Activated CD4-positive, alpha-beta T cell treated with anti-CD3 and anti-CD28 coated beads, Interleukin-2, Interleukin-4, amounts not matched to agents 100 ng/mL and 50 ng/mL, durations not matched to agents 16 hours and 8 hours (primary cell): Measurements from ENCODE around the gene KCNMA1.

Experiments
- DNase-seq: peaks from one replicate; pipeline ENCODE4 v3.0.0-alpha.2; 2020; ENCODE audit warnings: low spot score

KCNMA1 gene

DNA sequence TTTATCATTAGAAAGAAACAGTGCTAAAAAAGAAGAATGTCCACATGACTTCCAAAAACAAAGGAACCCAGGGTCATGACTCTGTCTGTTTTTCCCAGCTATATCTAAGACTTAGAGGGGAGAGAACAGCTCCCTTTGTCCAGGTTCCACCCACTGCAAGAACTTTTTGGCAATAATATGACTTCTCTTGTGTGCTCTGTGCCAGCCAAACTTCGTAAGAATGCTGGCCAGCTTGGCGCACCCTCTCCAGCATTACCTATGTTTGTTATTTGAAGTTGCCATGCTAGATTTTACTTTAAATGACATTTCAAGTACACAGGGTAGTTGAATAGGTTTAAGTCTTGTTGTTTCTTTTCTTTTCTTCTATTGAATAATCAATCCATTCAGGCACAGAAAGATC, 371.4 kb downstream of the KCNMA1 start:
- DNase-seq: no peak

DNA sequence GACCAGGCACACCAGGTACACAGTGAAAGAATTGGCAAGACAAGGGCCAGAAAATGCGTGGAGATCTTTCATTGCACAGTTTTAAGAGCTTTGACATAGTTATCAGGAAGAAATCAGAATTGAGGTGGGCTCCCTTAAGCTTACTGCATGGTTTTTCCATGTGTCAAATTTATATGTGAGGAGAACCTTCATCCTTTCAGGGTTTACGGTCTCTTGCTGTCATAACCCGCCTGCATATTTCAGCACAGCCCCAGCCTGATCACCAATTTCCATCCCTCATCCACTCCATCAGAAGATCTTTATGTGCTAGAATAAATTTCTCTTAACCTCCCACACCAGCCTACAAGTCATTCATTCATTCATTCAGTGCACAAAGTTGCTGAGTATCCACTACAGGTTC, 373.1 kb downstream of the KCNMA1 start:
- DNase-seq: no peak

DNA sequence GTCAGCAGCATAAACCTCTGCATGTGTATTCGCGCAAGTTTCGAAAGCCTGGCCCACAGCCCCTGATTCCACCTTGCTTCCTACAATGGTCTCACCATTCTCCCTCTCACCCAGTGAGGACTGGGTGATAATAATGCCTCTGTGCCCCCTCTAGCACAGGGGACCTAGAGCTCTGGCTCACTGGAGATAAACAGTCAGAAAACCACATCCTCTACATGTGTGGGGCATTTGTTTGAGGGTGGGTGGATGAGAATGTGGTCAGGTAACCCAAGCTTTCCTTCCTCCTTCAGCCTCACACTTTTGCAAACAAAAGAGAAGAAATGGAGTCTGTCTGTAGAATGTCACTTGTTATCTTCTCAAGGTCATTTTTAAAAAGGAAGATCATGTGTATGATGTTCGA, 373.5 kb downstream of the KCNMA1 start:
- DNase-seq: no peak

GRCh38 chr10:77263700-77264099, 373.9 kb downstream of the KCNMA1 start:
- no peak for DNase-seq

GRCh38 chr10:77261146-77261545, 376.5 kb downstream of the KCNMA1 start:
- DNase-seq: no peak

GRCh38 chr10:77259171-77259874, 378.3 kb downstream of the KCNMA1 start:
- no peak for DNase-seq

- DNase-seq: no peak
Observed at GRCh38 chr10:77256346-77256745, 381.3 kb downstream of the KCNMA1 start.

GRCh38 chr10:77253556-77254064, 384.0 kb downstream of the KCNMA1 start:
- DNase-seq: no peak

GRCh38 chr10:77253147-77253545, 384.5 kb downstream of the KCNMA1 start:
- DNase-seq: no peak

DNA sequence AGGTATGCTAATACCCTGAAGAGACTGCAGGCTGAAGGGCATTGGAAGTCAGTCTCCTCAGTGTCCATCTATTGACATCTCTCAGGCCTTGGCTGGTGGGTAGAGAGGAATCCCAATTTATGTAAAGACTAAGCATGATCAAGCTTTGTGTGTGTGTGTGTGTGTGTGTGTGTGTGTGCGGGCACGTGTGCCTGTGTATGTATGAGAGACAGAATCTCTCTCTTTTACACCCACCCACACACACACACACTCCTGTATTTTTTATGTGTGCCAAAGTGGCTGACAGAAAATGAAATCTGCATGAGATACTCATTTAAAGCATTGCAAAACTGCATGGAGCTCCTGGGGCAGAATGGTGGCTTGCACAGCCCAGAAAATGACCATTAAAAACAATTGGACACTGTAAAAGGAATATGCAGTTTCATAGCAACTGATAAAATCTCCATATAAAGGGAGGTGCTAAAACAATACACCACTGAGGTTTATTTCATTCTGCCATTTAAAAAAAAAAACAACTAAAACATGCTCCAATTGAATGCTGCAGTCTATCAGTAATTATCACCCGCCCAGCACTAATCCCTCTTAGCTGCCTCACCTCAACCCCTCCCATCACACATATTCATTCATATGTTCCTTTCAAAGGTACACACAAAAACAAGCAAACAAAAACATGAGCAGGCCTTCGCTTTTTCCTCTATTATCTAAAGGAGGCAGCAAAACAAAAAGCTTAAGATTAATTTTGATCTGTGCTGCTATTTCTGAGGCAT, 385.0 kb downstream of the KCNMA1 start:
- no peak for DNase-seq

DNA sequence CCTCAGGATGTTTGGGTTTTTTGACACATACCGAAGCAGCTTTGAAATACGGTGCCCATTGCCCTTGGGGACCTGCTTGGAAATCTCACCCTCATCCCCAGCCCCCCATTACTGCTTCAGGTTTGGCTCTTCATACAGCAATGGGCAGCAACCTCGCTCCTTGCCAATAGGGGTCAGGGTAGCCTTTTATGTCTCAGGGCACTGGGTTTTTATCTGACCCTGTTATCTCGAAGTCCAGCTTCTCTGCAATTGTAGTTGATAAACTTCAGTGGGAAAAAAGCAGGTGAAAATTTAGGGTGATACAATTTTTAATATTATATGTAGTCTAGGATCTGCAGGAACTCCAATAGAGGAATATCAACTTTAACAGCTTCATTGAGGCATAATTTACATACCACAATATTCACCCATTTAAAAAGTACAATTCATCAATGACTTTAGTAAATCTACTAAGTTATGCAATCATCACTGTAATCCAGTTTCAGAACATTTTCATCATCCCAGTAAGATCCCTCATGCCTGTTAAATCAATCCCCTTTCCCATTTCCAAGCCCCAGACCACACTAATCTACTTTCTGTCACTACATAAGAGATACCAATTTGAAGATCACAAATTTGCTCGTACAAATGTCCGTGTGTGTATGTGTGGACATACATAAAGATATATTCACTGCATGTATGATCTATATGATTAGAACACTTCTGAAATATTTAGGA, 386.2 kb downstream of the KCNMA1 start:
- DNase-seq: peak; percentile 2

GRCh38 chr10:77249901-77250459, 387.6 kb downstream of the KCNMA1 start:
- DNase-seq: no peak

- DNase-seq: no peak
Observed at GRCh38 chr10:77248104-77248790, 389.4 kb downstream of the KCNMA1 start.

DNA sequence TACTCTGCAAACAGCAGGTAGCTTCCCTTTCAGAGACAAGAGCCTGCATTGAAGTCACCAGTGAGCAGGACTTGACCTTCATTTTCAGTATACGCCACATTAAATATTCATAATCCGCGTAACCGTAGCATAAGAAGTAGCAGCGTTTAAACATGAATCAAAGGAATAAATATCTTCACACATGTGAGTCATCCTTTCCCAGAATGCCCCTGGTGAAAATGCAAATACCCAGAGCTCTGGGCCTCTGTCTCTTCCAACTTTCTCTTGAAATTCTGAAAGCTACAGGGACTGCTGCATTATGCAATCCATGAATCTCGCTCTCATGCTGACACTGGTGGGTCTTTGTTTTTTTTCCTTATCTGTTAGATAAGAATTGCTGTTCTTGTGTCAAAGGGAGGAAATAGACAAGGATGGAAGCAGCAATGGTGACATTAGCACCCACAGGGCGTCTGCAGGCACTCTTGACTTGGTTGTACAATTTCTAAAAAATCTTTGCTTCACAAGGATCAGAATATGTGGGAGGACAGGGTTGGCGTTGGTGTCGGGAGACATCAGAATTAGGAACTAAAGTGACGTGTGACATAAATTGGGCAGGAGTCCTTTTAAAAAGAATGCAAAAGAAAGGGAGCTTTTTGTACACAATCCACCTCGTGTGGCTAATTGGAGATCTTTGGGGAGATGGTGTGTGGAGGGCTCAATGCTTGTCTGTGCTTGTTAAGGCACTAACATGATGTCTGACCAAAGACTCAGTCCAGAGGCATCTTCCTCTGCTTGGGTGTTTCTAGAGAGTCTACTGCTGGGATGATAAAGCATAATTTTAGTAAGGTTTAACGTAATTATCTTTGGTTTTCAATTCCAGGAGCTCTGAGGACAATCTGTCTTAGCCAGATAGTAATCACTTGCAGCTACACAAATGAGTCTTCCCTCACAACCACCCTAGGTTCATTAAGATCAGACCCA, 390.3 kb downstream of the KCNMA1 start:
- DNase-seq: no peak

DNA sequence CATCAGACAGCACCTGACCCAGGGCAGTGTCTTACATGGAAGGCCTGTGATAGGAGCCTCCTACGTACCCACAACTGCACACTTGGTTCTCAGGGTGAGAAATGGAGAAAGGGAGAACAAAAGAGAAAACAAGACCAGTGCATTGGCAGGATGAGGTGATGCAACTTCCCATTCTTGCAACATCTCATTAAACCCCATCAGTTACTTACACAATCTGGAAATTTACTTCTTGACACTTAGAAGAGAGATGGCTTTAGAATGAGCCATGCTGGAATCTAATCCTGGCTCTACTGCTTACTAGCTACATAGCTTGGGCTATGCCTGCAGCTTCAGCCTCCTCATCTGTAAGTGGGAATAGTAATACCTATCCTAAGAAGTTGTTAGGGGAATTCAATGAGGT, 391.7 kb downstream of the KCNMA1 start:
- DNase-seq: no peak

- no peak for DNase-seq
Observed at GRCh38 chr10:77244746-77245145, 392.9 kb downstream of the KCNMA1 start.

- no peak for DNase-seq
Observed at GRCh38 chr10:77244286-77244685, 393.3 kb downstream of the KCNMA1 start.

- DNase-seq: no peak
Observed at GRCh38 chr10:77241350-77241725, 396.3 kb downstream of the KCNMA1 start.

DNA sequence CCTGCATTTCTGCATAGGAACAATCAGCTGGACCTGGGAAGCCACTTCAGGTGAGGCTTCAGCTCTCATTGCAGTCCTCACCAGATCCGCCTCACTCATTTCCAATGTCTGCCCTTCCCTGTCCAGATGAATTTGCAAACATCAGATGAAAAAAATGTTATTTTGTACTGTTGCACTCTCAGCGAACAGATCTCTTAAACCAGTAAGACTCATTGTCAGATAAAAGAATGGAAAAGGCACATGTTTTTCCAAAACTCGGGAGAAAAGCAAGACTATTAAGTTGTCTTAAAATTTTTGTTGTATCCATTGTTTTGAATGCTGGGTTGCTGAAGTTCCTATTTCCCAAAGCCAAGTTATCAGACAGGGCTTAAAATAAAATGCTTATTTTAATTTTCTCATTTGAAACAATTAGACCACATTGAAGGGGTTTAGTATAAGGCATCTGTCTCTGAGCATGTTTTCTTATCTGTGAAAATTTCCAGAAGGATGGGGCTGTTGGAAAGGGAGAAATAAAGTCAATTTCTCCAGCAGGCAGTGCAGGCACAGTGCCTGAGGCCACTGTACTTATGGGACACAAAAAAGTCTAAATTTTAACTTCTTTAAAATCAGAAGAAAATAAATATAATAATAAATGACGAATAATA, 396.8 kb downstream of the KCNMA1 start:
- DNase-seq: no peak

GRCh38 chr10:77240041-77240652, 397.5 kb downstream of the KCNMA1 start:
- DNase-seq: no peak
